ENCODE data around the gene IDS.
"Not testable (repeated sequence)": the region's sequence is repeated elsewhere in the genome, so short reads cannot be mapped to it uniquely, and the experiment has no call there.

The IDS gene

DNA sequence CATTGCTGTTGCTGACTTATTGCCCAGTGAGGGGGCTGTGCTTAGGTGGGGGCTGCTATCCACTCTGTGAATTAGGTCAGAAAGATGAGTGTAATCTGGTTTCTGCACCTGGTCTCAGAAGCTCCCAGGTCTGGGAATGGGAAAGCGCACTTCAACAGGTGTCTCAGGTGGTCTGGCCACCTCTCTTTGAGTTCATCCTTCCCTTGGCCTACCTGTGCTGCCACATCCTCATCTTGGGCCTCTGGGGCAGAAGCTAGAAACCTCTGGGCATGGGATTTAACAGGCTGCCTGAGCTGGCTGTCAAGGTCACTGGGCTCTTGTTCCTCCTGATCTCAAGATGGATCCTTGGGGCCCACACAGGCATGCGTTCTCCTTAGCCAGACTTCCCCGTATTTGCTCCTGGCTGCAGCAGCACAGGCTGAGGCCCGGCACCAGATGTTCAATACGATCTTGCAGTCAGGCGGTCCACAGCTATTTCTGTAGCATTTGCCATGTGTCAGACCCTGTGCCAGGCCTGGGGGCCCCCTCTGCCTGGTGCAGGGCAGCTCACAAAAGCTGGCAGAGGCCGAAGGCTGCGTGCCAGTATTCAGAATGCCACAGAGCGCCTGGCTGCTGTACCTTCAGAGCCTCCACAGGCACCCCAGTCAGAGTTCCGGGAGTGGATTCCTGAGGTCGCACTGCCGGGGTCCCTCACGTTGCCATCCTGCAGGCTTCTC, 21.4 kb upstream of the IDS start:
- not testable (repeated sequence) for DNase-seq

DNA sequence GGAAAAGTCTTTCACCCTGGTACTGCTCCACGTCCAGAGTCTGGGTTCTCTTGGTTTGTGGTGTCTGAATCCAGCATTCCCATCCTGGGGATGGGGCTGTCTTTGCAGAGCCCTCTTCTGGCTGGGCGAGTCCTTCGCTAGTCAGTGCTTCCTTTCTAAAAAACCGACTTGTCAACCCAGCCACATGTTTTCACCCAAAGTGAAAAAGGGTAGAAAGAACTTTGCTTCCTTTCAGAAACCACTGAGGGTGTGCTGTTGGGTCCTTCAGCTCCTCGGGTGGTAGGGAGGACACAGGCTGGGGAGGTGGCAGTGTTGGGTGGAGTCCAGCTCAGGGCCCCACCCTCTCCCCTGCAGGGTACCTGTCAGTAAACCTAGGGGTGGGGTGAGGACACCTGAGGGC, 20.8 kb upstream of the IDS start:
- DNase-seq, result not testable (repeated sequence)

DNA sequence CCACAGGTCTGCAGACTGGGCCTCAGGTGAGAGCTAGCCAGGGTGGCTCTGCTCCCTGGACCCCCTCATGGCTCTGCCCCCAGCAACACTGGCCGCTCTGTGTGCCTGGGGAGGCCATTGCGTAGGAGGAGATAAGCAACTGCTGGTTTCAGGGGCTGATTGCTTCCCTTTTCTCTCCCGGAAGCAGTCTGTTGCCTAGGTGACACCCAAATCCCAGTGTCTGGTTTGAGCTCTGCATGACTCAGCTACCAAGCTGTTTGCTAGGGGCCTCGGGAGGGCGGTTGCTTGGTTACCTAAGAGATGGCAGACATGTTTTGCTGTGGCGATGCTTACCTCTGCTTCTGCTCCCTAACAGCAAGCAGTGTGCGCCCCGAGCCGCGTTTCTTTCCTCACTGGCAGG, 20.3 kb upstream of the IDS start:
- peak; percentile 60 for DNase-seq

DNA sequence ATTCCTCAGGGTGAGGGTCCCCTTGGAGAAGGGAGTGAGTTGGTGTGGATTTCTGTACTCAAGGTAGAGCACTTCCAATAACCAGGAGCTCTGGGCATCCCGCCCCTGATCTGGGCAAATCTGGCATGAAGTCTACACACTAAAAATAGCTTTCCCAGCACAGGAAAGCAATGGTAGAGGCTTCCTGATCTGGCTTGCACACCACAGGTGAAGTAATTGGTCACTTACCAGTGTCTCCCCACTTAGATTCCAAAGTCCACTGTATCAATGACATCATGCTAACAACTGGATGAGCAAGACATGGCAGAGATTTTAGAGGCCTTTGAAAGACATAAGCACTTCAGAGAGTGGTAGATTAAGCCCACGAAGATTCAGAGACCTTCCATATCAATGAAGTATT, 17.8 kb upstream of the IDS start:
- no peak for DNase-seq

DNA sequence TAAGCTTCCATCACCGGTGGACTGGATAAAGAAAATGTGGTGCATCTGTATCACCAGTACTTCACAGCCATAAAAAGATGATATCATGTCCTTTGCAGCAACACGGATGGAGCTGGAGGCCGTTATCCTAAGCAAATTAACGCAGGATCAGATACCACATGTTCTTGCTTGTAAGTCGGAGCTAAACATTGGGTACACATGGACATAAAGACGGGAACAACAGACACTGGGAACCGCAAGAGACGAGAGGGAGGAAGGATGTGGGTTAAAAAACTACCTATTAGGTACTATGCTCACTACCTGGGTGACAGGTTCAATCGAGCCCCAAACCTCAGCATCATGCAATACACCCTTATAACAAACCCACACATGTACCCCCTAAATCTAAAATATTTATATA, 16.3 kb upstream of the IDS start:
- no peak for DNase-seq

DNA sequence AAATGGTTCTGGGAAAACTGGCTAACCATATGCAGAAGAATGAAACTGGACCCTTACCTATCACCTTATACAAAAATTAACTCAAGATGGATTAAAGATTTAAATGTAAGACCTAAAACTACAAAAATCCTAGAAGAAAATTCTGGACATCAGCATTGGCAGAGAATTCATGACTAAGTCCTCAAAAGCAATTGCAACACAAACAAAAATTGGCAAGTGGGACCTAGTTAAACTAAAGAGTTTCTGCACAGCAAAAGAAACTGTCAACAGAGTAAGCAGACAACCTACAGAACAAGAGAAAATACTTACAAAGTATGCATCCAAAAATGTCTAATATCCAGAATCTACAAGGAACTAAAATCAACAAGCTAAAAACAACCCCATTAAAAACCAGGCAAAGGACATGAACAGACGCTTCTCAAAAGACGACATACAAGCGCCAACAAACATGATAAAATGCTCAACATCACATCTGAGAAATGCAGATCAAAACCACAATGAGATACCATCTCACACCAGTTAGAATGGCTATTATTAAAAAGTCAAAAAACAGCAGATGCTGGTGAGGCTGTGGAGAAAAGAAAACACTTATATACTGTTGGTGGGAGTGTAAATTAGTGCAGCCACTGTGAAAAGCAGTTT, 15.7 kb upstream of the IDS start:
- DNase-seq, result not testable (repeated sequence)

DNA sequence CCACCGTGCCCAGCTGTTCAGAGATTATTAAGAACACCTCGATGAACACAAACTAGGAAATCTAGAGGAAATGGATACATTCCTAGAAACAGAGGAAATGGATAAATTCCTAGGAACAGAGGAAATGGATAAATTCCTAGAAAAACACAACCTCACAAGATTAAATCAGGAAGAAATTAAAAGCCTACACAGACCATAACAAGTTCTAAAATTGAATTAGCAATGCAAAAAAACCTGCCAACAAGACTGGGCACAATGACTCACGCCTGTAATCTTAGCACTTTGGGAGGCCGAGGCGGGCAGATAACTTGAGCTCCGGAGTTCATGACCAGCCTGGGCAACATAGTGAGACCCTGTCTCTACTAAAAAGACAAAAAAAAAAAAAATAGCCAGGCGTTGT, 13.1 kb upstream of the IDS start:
- no peak for DNase-seq

DNA sequence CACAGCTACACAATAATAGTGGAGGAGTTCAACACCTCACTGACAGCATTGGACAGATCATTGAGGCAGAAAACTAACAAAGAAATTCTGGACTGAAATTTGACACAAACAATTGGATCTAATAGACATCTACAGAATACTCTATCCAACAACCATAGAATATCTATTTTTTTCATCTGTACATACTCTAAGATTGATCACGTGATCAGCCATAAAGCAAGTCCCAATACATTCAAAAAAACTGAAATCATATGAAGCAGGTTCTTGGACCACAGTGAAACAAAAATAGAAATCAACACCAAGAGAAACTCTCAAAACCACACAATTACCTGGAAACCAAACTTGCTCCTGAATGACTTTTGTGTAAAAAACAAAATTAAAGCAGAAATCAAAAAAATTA, 12.2 kb upstream of the IDS start:
- no peak for DNase-seq

DNA sequence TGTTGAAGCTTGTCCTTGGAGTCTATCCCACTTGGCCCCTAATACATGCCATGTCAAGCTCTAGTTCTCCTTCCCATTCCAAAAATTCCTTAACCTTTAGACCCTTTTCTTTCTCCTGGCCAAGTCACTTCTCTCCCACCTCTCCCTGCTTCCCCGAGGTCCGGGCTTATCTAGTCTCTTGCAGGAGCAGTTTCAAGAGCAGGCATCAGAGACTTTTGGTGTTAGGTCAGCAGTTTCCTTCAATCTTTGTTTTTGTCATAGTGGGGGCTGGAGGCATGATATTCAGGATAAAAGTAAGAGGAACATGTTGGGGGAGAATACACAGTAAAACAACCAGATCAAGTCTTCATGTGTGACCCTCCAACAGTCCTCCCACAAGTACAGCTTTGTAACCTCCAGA, 11.5 kb upstream of the IDS start:
- DNase-seq, result no peak

DNA sequence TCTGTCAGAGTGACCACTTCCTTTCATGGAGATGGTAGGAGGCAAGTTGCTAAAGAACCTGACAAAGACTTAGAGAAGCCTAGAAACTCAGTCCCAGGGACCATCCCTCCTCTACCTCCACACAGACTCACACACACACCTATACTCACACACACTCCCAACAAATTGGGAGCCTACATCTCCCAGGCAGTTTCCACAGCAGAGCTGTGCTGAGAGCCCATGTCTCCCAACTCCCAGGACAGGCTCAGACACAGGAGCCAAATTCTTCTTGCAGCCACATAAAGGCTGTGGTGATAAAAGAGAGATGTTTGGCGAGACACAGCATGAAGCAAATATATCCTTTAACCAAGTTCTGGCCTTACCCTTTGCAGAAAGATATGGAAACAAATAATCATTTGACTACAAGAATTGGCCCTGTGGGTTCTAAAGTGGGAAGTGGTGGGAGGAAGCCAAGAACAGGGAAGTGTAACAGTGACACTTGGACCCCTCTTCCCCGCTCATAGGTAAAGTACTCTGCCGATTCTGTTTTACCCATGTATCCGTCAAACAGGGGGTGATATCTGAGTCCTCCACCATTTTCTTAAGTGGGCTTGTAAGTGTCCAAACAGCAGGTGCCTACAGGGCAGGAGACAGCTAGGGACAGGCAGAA, 11.0 kb upstream of the IDS start:
- DNase-seq, result no peak

DNA sequence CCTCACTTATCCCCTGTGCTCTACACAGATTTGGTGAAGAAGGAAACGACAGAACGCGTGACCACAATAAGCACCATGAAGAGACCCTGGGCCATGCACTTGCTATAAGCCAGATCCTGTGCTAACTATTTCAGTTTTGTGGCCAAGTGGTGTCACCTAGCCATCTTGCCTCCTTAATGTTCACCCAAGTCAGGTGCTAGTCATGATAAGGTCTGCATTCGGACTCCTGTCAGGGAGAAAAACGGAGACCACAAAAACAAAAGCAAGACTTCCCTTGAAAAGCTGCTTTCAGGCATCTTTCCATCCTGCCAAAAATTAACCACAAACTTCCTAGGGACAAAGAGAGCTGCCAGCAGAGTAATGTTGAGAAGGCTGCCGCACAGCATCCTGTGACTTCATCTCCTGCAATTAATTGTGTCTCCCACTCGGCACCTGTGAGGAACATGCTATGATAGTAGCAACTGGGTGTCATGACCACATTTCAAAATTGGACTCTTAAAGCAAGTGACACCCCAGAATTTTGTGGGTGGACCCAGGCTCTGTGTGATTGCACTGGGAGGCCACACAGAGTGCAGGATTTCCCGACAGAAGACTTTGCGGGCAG, 8.8 kb upstream of the IDS start:
- peak; percentile 54 for DNase-seq

DNA sequence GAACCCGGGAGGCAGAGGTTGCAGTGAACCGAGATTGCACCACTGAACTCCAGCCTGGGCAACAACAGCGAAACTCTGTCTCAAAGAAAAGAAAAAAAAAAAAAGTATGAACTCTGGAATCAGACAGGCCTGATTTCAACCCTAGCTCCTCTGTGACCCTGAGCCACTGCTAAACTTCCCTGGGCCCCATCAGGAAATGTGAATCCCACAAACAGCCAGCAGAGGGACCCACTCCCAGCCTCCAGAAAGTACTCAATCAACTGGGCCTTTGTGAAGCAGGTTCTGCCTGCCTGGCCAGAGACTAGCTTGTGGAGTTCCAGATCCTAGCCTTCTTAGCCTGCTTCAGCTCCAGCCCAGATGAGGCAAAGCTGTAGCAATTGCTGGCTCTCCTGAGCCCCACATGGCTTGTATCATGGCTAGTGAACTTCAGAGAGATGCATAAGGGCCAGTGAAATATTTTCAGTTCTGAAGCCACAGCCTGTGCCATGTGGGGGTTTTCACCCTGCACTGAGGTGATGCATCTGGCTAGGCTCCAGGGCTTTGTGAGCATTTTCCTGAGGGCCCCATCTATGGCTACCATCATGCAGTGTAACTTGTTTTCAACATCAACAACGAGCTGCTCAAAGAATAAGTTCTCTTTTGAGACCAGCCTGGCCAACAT, 7.2 kb upstream of the IDS start:
- peak; percentile 16 for DNase-seq

DNA sequence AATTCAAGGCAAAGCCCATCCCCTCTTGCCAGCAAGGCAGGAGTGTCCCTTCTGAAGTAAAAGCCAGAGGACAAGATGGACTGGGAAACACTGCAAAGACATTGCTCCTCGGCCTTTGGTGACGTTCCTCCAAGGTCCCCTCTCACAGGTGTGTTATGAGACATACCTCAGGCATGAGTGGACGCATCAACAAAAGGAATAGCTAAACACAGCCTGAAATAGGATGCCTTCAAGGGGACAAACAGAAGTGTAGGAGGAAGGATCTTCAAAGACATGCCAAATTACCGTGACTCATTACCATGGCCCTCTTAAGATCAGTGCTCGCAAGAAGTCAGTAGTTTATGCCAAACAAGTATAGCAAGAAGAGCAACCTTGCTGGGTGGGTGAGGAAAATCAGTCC, 6.0 kb upstream of the IDS start:
- no peak for DNase-seq

DNA sequence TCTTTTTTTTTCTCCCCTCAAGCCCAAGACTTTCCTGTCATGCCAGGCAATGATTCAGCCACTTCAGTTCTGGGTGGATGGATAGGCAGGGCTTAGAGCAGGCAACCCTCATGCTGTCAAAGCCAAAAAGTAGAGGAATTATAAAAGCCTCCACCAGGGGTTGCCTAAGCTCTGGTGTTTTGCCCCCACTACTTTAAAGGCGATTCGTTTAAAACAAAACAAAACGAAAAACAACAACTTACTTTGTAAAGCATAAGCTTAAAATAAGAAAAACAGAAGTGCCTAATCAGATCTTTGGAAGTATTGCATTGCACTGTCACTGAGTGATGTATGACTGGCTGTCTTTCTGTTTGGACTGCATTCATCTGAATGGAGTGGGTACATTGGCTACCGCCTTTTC, 5.3 kb upstream of the IDS start:
- no peak for DNase-seq

DNA sequence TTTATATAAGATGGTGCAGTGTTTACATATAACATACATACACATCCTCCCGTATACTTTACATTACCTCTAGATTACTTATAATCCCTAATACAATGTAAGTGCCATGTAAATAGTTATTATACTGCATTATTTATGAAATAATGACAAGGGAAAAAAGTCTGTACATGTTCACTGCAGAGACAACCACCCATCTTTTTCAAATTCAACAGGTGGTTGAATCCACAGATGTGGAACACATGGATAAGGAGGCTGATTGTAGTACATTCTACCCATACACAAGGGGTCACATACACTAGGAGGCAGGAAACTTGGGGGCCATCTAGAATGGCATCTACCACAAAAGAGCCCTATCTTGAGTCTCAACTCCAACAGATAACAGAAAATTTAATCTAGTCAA, 3.4 kb upstream of the IDS start:
- no peak for DNase-seq

DNA sequence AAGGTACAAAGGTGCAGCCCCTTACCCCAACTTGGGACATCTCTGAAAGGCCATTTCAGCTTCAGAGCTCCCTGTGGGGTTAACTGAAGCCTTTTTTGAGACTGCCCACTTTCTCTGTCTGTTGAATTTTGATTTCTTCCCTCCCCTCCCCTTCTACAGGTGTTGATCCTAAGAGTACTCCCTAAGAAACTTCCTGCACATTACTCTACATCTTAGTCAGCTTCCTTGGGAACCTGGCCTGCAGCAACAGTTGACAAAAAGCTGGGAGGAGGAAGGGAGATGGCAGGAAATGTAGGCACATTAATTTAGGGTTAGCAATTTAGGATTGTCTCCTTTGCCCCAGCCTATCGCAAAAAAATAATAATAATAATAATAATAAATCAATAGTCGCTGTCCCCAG, 1.2 kb upstream of the IDS start:
- no peak for DNase-seq

DNA sequence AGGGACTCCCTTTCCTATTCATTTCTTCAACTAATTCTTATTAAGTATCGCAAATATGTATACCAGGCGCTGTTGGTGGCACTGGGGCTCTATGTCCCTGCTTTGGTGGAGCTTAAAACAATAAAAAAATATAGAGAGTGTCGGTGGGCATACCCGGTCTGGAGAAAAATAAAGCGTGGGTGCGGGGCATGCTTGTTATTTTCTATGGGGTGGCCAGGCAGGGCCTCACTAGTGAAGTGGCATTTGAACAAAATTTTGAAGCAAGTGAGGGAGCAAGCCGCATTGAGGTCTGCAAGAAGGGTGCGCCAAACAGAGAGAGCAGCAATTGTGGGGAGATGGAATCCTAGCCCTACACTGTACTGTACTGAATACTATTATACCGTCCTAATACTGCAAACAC, 565 bp upstream of the IDS start:
- DNase-seq, result no peak

DNA sequence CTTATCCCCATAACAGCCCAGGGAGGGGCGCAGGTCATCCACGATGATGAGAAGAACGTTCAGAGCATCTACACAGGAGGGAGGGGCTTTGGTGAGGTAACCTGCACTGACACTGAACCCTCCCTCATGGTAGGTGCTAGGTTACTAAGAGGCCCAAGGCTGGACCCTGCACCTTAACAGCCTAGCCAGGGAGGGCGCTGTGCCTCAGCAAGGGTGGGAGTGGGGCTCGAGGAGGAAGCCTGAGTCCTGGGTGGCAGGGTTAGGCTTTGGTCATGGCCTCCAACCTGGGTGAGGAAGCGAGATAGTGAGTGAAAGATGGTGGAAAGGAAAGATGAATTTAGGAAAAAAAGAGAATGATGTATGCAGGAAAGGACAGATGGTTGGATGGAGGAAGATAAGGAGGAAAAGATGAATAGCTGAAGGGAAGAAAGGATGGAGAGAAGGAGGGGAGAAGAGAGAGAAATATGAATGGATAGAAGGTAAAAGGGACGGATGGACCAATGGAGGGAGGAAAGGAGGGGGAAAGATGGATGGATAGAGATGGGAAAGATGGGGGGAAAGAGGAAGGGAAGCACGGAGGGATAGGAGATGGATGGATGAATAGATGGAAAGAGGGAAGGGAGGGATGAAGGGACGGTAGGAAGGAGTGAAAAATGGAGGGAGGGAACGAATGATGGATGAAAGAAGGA, 736 bp downstream of the IDS start:
- no peak for DNase-seq

DNA sequence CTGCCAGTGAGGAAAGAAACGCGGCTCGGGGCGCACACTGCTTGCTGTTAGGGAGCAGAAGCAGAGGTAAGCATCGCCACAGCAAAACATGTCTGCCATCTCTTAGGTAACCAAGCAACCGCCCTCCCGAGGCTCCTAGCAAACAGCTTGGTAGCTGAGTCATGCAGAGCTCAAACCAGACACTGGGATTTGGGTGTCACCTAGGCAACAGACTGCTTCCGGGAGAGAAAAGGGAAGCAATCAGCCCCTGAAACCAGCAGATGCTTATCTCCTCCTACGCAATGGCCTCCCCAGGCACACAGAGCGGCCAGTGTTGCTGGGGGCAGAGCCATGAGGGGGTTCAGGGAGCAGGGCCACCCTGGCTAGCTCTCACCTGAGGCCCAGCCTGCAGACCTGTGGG, 1.7 kb downstream of the IDS start:
- peak; percentile 48 for DNase-seq

DNA sequence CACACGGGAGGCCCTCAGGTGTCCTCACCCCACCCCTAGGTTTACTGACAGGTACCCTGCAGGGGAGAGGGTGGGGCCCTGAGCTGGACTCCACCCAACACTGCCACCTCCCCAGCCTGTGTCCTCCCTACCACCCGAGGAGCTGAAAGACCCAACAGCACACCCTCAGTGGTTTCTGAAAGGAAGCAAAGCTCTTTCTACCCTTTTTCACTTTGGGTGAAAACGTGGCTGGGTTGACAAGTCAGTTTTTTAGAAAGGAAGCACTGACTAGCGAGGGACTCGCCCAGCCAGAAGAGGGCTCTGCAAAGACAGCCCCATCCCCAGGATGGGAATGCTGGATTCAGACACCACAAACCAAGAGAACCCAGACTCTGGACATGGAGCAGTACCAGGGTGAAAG, 2.2 kb downstream of the IDS start:
- not testable (repeated sequence) for DNase-seq

DNA sequence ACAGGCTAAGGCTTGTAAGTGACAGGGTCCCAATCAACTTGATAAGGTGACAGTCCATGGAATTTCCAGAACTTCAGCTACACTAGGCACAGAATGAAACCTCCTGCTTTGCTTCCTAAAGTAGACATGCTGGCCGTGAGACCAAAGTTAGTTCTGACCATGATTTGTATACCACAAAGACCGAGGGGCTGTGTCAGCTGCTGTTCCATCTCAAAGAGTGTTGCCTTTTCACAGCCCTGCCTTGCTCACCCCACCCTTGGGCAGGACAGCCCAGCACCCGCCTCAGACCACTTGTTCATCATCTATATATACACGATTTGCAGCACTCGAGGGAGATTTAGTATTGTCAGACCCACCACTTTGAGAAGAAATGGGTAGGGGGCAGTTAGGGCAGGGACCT, 5.3 kb downstream of the IDS start:
- no peak for DNase-seq

DNA sequence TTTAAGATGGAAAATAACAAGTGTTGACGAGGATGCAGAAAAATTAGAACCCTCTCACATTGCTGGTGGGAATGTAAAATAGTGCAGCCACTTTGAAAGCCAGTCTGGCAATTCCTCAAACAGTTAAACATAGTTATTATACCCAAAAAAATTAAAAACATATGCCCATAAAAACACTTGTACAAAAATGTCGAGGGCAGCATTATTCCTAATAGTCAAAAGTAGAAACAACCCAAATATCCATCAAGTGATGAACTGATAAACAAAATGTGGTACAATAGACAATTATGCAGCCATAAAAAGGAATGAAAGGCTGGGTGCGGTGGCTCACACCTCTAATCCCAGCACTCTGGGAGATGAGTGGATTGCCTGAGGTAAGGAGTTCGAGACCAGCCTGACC, 6.3 kb downstream of the IDS start:
- no peak for DNase-seq

DNA sequence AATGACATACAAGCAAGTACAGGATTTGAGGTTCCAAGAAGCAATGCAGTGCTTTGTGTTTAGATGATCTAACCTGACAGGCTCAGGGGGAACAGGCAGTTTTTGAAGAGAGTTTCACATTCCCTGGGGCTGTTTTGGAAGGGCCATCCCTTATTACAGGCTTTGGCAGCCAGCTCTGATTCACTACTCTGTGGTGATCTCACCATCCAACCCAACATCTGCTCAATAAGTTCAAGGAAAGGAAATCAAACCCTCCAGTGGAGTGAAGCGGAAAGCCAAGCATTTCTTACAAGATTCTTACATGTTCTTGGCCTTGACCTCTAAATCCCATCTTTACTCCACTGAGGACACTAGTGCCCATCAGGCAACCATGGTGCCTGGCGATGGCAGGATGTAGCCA, 7.5 kb downstream of the IDS start:
- no peak for DNase-seq
